Myocyte (in vitro differentiated cells): Measurements from ENCODE around the gene PTPRF. TPM values are rescaled to one million over a fixed set of nuclear protein-coding genes. Genes with fewer than 3 reads are reported as not detected.
A peak's percentile ranks its signal among the peaks of the same experiment; 100 is the strongest.

ENCODE experiments used
- DNase-seq: peaks from one replicate; pipeline ENCODE4 v3.0.0-alpha.2; 2012; ENCODE audit warnings: low read depth
- total RNA-seq: library from RNA; depleted of rRNA; stranded (reverse); fragments of >200 nt; gene quantifications from 2 replicates; pipeline ENCODE4 v1.2.3, GENCODE V29; 2014

Gene PTPRF
- total RNA-seq, 1 donor from 2014 or later, result 7.8 TPM

DNA sequence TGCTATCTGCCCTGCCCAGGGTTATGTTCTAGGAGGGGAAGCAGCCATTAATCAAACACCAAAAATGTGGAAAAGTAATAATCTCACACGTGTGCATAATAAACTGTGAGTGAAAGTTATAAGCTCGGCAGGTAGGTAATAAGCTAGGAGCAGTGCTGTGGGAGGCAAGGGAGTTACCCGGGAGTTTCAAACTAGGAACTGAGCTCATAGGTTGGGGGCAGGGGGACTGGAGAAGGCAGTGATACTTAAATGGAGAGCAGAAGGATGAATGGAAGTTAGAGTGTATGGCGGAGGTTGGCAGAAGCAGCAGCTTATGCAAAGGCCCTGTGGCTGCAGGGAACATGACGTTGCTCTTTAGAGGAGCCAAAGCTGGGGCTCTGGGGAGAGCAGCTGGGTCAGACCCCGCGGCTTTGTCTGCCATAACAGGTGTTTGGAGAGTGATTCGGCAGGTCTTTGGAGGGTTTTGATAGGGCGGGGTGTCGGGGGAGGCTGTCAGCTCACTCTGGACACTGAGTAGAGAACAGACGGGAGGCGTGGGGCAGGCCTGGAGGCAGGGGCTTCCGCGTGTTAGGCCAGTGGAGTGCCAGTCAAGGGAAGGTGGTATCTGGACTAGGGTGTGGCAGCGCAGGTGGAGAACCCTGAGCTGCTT lies 20.0 kb downstream of the PTPRF start:
- DNase-seq, result no peak

DNA sequence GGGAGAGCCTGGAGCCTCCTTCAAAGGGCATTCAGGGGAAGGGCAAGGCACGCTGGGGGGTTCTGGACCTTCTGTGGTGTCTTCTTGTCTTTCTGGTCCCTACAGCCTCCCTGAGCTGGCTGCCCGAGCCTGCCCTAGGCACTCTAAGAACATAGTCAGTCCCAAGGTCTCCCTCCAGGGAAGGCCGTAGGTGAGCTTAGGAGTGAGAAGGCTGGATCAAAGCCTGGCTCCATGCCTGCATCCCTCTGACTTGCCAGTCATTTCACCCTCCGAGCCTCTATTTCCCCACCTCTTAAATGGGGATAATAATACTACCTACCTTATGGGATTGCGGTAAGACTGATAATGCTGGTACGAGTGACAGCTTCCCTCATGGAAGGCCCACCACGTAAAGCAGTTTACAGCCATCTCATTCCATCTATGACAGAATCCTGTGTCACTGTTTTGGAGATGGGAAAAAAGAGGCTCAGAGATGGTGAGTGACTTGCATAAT lies 20.8 kb downstream of the PTPRF start:
- DNase-seq, result no peak

DNA sequence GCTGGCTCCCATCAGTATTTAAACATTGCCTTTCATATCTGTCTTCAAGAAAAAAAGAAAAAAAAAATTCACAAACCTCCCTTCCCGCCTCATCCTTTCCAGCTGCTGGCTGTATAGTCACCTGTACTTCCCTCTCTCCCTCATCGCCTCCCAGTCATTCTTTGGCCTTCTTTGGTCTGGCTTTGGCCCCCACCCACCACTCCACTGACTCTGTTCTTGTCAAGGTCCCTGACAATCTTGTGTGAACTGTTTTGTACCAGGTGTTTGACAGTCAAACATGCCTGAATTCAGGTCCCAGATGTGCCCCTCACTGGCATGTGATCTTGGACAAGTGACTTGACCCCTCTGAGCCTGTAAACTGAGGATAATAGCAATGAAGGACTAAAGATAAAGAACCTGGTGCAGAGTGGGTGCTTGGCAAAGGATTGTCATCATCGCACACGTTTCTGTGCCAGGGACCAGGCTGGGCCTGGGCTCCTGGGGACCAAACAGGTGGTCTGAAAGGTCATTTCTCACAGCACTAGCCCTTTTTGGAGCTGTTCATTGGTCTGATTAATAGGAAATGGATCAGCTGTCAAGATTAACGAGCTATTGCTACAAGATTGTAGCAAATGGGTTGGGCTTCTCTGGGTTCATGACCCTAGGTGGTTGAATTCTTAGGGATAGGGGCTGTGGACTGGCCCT lies 21.5 kb downstream of the PTPRF start:
- no peak for DNase-seq

DNA sequence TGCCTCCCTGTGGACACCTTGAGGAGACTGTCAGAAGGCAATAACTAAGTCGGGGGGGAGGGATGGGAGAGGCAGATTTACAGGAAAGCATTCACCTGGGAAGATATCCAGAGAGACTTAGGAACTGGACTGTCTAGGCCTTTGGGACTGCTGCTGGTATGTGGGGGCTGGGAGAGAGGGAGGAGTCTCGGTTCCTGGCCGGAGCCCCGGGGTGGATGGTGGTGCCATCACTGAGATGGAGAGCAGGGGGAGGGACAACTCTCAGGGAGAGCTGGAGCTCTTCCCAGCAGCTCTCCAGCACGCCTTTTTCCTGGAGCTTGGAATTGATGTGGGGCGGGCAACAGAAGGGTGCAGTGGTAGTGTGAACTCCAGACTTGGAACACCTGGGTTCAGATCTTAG lies 22.1 kb downstream of the PTPRF start:
- DNase-seq, result no peak

DNA sequence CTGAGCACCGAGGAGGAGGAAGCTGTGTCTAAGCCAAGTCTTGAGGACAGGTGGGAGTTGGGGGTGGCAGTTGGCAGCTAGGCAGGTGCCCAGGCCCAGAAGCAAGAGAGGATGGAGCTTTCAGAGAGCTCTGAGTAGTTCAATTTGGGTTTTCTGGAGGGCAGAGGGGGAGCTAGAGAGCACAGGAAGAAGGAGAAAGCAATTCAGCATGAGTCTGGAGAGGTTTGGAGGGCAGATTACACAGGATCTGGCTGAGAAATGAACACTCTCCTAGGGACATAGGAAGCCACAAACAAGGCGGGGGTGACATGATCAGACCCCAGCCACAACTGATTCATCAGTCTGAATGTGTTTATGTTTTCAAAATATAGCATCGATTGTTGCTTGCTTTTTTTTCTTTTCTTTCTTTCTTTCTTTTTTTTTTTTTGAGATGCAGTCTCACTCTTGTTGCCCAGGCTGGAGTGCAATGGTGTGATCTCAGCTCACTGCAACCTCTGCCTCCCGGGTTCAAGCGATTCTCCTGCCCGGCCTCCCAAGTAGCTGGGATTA lies 23.8 kb downstream of the PTPRF start:
- DNase-seq, result peak; percentile 65

DNA sequence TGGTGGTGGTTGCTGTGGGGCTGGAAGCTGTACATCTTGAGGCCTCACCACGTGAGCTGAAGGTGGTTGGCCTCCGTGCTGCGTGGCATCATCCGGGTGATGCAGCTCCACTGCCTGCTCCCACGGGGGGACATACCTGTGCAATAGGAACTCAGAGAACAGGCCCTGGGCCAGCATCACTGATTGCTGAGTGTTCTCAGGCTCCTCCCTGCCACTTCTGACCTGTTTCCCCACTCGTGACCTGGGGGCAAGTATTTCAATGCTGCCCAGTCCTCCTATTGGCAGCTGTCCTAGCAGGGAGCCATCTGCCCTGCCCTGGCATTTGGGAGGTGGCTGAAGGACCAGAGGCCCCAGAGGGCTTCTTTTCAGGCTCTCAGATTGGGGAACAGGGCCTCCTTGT lies 26.1 kb downstream of the PTPRF start:
- no peak for DNase-seq

DNA sequence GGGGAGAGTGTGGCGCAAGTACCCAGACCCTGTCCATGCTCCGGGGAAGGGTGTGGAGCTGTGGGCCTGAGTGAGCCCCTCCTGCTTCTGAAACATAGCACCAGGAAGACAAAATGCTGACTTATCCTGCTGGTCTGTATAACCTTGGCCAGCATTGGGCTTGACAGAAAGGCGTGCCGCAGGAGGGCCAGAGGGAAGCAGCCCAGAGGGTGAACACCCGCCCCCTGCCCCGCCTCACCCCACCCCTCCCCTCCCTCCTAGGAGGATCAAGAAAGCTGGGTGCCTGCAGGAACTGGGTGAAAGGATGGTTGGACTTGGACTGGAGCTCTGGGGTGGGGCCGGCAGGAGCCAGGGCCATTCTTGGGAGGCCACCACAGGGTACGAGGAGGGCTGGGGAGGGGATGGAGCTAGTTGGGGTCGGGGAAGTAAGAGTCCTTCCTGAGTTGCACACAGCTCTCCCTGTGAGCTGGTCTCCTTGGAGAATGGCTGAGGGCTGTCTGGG lies 27.1 kb downstream of the PTPRF start:
- DNase-seq, result no peak

DNA sequence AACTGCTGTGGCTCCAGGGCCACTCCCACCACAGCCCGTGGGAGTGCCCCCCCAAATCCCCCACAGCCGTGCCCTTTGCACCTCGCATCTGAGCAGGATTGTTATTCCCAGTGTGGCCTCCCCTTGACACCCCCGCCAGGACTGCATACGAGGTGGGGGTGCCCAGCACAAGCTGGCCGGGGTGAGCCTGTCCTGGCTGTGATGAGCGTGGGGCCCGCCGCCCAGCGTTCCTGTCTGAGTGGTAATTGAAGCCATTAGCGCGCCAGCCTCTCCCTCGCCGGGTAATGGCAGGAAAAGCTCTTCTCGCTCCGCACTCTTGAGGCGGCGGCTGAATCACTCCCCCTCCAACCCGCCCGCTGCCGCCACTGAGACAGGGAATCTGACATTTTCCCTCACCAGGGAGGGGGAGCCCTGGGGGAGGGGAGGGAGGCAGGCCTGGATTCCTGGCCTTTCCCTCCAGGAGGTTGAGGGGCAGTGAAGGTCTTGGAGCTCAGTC lies 27.7 kb downstream of the PTPRF start:
- no peak for DNase-seq

DNA sequence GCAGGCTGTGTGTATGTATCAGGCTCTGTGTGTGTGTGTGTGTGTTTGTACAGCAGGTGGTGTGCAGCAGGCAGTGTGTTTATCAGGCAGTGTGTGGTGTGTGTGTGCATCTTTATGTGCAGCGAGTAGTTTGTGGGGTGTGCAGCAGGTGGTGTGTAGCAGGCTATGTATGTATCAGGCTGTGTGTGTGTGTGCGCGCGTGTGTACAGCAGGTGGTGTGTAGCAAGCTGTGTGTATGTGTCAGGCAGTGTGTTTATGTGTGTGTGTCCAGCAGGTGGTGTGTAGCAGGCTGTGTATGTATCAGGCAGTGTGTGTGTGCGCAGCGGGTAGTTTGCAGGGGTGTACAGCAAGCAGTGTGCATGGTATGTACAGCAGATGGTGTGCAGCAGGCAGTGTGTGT lies 29.0 kb downstream of the PTPRF start:
- DNase-seq, result no peak

DNA sequence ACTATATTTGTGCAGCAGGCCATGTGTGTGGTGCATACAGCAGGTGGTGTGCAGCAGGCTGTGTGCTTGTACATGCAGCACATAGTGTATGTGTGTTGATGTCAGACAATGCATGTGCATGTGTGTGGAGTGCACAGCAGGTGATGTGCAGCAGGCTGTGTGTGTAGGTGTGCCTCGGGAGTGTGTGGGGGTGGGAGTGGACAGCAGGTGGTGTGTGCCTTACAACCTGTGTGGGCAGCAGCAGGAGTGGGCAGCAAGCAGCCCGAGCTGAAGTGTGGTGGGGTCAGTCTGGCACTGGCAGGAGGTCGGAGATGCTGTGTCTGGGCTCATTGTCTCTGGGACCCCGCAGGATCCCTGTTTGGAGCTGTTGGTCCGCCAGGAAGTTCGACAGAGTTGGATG lies 29.6 kb downstream of the PTPRF start:
- no peak for DNase-seq

DNA sequence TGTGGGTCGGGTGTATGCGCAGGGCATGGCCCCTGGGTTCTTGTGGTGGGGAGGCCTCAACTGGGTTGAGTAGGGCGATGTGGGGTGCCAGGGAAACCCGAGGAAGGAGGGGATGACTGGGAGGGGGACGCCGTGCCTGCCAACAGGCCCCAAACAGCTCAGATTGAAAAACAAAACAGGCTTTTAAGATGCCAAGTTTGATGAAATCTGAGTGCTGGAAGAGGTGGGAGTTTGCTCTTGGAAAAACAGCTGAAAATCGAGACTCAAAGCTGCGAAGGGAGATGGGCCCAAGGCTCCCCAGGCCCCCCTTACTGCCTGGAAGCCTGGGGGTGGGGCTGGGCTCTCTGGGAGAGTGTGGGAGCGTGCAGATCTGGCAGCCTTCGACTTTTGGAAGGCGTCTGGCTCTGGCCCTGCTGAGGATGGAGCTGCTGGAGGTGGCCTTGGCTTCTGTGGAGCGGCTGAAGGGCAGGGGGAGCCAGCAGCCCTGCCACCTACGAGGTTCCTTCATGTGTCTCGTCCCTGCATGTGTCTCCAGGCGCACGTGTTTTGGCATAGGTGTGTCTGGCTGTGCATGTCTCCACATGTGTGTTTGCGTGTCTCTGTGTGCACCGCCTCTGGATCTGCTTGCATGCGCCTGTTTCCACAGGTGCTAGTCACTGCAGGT lies 33.3 kb downstream of the PTPRF start:
- no peak for DNase-seq

DNA sequence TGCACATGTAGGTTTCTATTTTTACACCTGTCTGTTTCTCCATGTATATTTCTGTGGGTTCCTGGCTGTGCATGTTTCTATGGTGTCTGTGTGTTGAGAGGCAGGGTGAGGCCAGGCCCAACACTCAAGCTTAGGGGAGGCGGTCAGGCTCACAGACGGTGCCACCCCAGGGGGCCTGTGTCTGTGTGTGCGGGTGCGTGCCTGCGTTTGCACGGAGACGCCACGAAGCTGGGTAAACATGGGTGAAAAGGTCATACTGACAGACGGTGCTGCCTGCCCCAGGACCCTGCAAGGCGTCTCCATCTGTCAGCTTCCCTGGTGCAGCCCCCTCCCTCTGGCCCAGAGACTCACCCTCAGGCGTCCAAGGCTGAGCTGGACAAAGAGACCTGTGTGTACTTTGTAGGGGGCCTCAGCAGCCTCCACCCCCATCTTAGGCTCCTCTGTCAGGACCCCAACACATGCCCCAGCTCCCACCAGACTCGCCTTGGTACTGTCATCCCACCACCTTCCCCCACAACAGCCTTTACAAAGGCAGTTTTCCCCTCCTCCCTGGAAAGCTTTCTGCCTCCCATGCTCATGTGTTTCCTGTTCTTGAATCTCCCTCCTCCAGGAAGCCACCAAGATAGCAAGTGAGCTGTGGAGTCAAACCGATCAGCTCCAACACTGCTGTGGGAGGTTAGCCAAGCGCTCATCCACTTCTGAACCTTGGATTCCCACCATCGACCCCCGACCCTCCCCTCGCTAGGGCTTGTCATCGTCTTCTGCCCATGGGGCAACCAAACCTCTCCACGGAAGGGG lies 34.1 kb downstream of the PTPRF start:
- DNase-seq, result no peak

DNA sequence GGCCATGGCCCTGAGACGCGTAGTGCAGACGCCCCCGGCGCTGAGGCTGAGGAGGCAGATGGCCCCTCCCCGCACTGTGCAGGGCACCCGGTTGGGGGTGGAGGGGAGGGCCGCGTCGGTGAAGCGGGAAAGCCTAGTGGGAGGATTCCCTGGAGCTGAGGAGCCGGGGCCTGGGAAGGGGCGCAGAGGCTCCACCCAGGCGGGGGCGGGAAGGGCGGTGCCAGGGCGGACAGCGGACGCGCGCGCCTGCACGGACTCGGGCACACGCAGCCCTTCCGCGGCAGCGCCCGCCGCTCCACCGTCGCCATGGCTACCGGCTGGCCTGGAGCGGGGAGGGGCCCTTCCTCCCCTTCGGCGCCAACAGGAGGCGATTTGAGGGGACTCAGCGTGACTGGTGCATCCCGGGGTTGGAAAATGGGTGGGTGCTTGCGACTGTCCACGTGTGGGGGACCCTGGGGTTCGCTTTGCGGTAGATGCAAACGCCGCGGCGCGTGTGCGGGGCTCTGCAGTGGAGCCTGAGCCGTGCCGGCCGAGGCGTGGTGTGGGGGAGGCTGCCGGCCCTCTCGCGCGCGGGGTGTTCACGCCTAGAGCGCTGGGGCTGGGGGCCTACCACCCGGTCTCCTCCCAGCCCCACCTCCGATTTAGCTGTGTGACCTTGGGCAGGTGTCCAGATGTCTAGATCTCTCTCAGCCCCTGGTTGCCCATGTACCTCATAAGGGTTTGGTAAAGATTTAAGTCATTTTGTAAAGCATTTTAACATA lies 35.1 kb downstream of the PTPRF start:
- DNase-seq, result peak; percentile 29

DNA sequence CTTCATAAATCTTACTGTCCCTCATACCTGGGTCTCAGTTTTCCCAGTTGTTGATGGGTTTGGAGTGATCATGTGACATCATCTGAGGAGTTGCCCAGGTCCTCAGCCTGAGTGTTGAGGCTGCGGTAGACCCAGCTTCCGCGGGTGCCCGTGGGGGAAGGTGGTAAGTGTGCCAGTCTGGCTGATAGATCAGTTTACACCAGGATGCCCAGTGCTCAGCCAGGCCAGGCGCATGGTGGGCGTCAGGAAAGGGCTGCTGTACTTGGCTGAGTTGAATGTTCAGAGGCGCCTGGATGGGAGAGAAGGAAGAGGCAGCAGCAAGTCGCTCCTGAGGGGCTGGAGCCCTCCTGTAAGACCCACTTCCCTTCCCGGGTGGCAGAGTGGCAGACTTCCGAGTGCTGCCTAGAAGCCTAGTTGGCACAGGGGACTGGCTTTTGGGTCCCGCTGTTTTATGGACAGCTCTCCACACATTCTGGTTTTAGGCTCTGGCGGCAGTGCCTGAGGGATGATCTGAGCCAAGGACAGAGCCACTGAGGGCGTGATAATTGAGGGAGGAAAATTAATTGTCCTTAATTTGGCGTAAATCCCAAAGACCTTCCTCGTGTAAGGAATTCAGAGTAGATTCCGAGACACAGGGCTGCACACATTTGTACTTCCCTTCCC lies 35.8 kb downstream of the PTPRF start:
- no peak for DNase-seq

DNA sequence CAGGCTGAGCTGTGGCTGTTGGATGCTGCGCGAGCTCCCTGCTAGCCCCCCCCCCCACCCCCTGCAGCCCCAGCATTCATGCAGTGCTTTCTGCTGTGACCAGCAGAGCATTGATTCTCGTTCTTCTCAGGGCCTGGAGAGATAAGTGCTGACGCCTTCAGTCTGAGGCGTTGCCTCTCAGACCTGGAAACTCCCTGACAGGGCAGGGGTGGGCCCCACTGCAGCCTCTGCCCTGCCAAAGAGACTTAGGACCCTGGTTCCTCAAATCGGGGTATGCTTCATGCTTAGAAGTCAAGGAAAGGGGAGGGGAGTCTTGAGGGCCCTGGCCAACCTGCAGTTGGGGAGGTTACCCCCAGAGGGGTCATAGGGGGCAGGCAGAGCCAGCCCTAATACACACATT lies 38.5 kb downstream of the PTPRF start:
- no peak for DNase-seq

DNA sequence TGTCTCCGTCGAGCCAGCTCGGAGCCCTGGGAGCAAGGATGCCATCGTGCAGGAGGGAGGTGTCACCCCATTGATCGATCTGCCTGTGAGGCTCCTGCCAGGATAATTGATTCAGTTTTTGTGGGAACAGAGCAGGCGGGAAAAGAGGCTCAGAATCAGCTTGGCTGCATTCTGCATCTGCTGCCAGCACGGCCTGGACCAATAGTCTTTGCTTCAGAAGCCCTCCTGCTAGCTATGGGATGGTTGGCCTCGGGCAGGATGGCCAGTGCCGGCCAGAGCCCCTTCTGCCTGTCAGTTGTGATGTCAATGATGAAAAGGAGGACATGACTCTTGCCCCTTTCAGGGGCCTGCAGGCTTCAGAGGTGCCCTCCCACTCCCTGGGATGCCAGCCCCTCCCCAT lies 39.6 kb downstream of the PTPRF start:
- no peak for DNase-seq

DNA sequence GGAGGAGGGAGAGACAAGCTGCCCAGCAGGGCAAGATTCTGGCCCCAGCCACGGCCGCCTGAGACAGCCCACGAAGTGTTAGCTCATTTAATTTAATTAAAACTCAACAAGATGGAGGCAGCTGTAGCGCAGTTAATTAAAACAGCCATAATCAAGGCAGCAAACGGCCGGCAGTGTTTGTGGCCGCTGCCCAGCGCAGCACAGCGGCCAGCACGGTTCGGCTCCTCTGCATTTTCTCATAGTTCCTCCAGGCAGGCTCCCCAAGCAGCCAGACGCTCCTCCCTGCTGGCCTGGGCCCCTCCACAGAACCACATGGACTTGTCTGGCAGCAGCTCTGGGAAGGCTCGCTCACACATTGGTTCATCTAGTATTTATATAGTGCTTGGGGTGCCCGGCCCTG lies 40.0 kb downstream of the PTPRF start:
- DNase-seq, result no peak

DNA sequence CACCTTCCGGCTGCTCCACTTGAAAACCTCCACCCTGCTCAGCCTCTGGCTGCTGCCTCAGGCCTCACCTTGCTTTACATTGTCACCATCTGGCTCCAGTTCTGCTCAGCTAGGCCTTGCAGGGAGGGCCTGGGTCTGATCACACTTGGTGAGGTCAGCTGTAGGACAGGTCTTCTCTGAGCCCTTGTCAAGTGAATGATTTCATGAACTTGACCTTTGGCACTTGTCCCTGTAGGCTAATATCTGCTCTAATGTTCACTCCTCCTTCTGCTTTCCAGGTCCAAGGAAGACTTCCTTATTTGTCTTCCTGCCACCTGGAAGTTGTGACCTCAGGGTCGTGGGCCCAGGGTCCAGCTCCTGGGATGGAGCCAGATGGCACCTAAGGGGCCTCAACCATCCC lies 41.4 kb downstream of the PTPRF start:
- DNase-seq, result no peak

DNA sequence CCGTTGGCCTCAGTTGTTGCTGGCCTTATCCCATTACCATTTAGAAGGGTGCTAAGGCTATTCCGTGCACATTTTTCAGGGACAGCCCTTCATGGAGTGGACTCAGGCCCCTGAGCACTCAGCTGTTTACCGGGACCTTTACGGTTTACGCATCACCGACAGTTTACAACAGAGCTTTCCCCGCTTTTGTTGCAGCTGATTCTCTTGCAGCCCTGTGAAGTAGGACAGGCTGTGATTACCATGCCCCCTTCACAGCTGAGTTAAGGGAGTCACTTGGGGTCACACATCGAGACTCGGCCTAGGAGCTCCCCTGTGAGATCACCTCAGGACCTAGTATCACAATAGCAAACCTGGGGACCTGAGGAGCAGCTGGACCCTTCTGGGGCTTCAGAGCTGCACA lies 41.9 kb downstream of the PTPRF start:
- DNase-seq, result no peak
